ENCODE measurements around the gene DTNBP1. TPM values are rescaled to one million over a fixed set of nuclear protein-coding genes. Genes with fewer than 3 reads are reported as not detected.

Gene DTNBP1
- total RNA-seq, 1 donor from 2014 or later: 11.0 TPM

GRCh38 chr6:15510121-15510520 is 152.7 kb downstream of the DTNBP1 start:
- no peak for DNase-seq (ENCODE audit: low read depth)
- TF ChIP-seq CTCF (IDR thresholded peaks at IDR 0.05; ENCODE audit: insufficient read depth, low read length, poor library complexity, severe bottlenecking): no peak
- H3K27me3 ChIP-seq (ENCODE audit: control insufficient read depth, insufficient read depth, low read length): no peaks in the 10 kb centered on the region
- no peak overlapping the region for H3K4me3 ChIP-seq (ENCODE audit: low read depth, low read length)
- peaks cover 1% of the 10 kb centered on the region for H3K36me3 ChIP-seq (ENCODE audit: control insufficient read depth, insufficient read depth, low read length)

GRCh38 chr6:15509335-15509933 is 153.4 kb downstream of the DTNBP1 start:
- H3K36me3 ChIP-seq (ENCODE audit: control insufficient read depth, insufficient read depth, low read length): peaks cover 1% of the 10 kb centered on the region
- H3K27me3 ChIP-seq (ENCODE audit: control insufficient read depth, insufficient read depth, low read length): no peaks in the 10 kb centered on the region
- H3K4me3 ChIP-seq (ENCODE audit: low read depth, low read length): no peak overlapping the region
- no peak for DNase-seq (ENCODE audit: low read depth)
- TF ChIP-seq CTCF (IDR thresholded peaks at IDR 0.05; ENCODE audit: insufficient read depth, low read length, poor library complexity, severe bottlenecking): no peak

- Histone ChIP-seq H3K4me3 (ENCODE audit: low read depth, low read length) (no peak overlapping the region), H3K27me3 (ENCODE audit: control insufficient read depth, insufficient read depth, low read length) (no peaks in the 10 kb centered on the region), H3K36me3 (ENCODE audit: control insufficient read depth, insufficient read depth, low read length) (peaks cover 1% of the 10 kb centered on the region)
- DNase-seq (ENCODE audit: low read depth): no peak
- TF ChIP-seq CTCF (IDR thresholded peaks at IDR 0.05; ENCODE audit: insufficient read depth, low read length, poor library complexity, severe bottlenecking): no peak
These were observed 153.9 kb downstream of the DTNBP1 start for GRCh38 chr6:15508931-15509330.

DNA sequence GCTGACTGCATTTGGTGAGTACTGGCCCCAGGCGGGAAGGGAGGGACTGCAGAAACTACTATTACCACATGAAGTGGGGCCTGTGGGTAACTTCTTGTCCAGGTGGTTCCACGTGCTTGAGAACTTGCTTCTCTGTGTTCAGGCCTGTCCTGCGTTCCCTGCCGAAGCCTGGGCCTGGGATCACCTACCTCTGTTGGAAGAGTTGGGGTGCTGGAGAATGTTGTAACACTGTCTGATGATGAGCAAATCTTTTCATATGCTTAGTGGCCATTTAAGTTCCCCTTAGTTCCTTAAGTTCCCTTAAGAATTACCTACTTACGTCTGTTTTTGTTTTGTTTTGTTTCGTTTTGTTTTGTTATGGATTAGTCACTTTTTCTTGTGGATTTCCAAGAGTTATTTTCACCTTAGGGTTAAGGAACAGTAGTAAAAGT is 154.4 kb downstream of the DTNBP1 start:
- TF ChIP-seq CTCF (IDR thresholded peaks at IDR 0.05; ENCODE audit: insufficient read depth, low read length, poor library complexity, severe bottlenecking): no peak
- Histone ChIP-seq H3K36me3 (ENCODE audit: control insufficient read depth, insufficient read depth, low read length) (peaks cover 1% of the 10 kb centered on the region), H3K27me3 (ENCODE audit: control insufficient read depth, insufficient read depth, low read length) (no peaks in the 10 kb centered on the region), H3K4me3 (ENCODE audit: low read depth, low read length) (no peak overlapping the region)
- no peak for DNase-seq (ENCODE audit: low read depth)

DNA sequence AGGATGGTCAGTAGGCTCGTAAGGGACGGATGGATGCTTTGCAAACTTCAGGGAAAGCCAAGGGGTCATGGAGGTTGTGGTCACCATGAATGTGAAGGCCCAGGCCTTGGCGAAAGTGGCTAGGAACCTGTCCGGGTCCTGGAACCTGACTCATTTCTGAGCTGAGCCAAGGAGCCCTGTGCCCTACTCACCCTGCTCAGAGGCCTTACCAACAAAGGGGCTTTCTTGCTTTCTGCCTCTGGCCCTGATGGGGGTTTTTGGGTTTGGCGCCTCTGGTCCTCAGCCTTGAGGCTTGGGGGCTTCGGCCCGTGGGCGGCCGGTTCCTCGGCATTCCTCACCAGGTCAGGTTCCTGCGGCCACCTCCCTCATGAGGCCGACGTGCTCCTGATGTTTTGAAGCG is 155.1 kb downstream of the DTNBP1 start:
- no peak for DNase-seq (ENCODE audit: low read depth)
- Histone ChIP-seq H3K27me3 (ENCODE audit: control insufficient read depth, insufficient read depth, low read length) (no peaks in the 10 kb centered on the region), H3K36me3 (ENCODE audit: control insufficient read depth, insufficient read depth, low read length) (peaks cover 1% of the 10 kb centered on the region)

More for the DNA sequence above, 155.1 kb downstream of the DTNBP1 start:
- no peak for TF ChIP-seq CTCF (IDR thresholded peaks at IDR 0.05; ENCODE audit: insufficient read depth, low read length, poor library complexity, severe bottlenecking)
- no peak overlapping the region for H3K4me3 ChIP-seq (ENCODE audit: low read depth, low read length)

All from kidney epithelial cell (primary cell).